ENCODE data around the gene PARD6G. TPM values are rescaled to one million over a fixed set of nuclear protein-coding genes. Genes with fewer than 3 reads are reported as not detected.

The PARD6G gene
- total RNA-seq, 1 experiment from 2014 or later, result 5.4 TPM

GRCh38 chr18:80147037-80147417, 100.3 kb downstream of the PARD6G start:
- intact Hi-C loops (cut with micrococcal nuclease), result loop anchor here (5.0 kb wide), 2 partner anchors 35 to 215 kb away; no protein-coding TSS in a partner anchor
- H3K36me3 ChIP-seq (ENCODE audit: low read depth, low read length), result no peaks in the 10 kb centered on the region
- ChIA-PET CTCF (no interaction called here), POLR2A (ENCODE audit: unreplicated experiment) (interaction anchor here (0.6 kb wide), 1 partner anchor 20 kb away, joined by 24 read pairs; no protein-coding TSS in a partner anchor)
- peak overlapping the region; percentile 90 for H3K4me2 ChIP-seq (ENCODE audit: low read length)
- no peaks in the 10 kb centered on the region for H3K9me2 ChIP-seq (replicated peaks; ENCODE audit: low read length)
- peak overlapping the region; percentile 83 for H3K4me3 ChIP-seq (ENCODE audit: low read length)
- H4K20me1 ChIP-seq (ENCODE audit: low read length), result no peaks in the 10 kb centered on the region
- no peak overlapping the region for H3K27ac ChIP-seq (ENCODE audit: low read length)
- no peaks in the 10 kb centered on the region for H3K9me3 ChIP-seq (ENCODE audit: low read length)
- no peaks in the 10 kb centered on the region for H3K27me3 ChIP-seq (ENCODE audit: low read length)
- peak overlapping the region; percentile 89 for H2AFZ ChIP-seq (ENCODE audit: low read length)
- no peaks in the 10 kb centered on the region for H3K4me1 ChIP-seq (ENCODE audit: insufficient read depth, low read length)
- no peaks in the 10 kb centered on the region for H3K79me2 ChIP-seq (ENCODE audit: low read length)
- BruUV-seq (replicated peaks), result no TSS peak
- ATAC-seq (peak; percentile 39), DNase-seq (no peak)
- TF ChIP-seq EZH2 (IDR thresholded peaks at IDR 0.05; ENCODE audit: low read length, unreplicated experiment) (no peak), EZH2phosphoT487 (IDR thresholded peaks at IDR 0.05; ENCODE audit: borderline replicate concordance, low read length) (no peak), CTCF (conservative IDR thresholded peaks at IDR 0.05; ENCODE audit: low read depth, low read length) (no peak)
- peak overlapping the region; percentile 32; the same call in 1 of the 2 replicates for H3K9ac ChIP-seq (ENCODE audit: low read length)
- no peaks in the 10 kb centered on the region for H3F3A ChIP-seq (ENCODE audit: low read length, unreplicated experiment)

- ChIA-PET POLR2A (ENCODE audit: unreplicated experiment) (no interaction called here), CTCF (no interaction called here)
- H3K27ac ChIP-seq (ENCODE audit: low read length), result no peak overlapping the region
- no peaks in the 10 kb centered on the region for H3K4me1 ChIP-seq (ENCODE audit: insufficient read depth, low read length)
- no peak overlapping the region for H3K9ac ChIP-seq (ENCODE audit: low read length)
- H3K4me3 ChIP-seq (ENCODE audit: low read length), result no peak overlapping the region
- TF ChIP-seq EZH2phosphoT487 (IDR thresholded peaks at IDR 0.05; ENCODE audit: borderline replicate concordance, low read length) (no peak), CTCF (conservative IDR thresholded peaks at IDR 0.05; ENCODE audit: low read depth, low read length) (no peak), EZH2 (IDR thresholded peaks at IDR 0.05; ENCODE audit: low read length, unreplicated experiment) (no peak)
- no peaks in the 10 kb centered on the region for H4K20me1 ChIP-seq (ENCODE audit: low read length)
- no peaks in the 10 kb centered on the region for H3K27me3 ChIP-seq (ENCODE audit: low read length)
- no peaks in the 10 kb centered on the region for H3K9me2 ChIP-seq (replicated peaks; ENCODE audit: low read length)
- H3K79me2 ChIP-seq (ENCODE audit: low read length), result no peaks in the 10 kb centered on the region
- H2AFZ ChIP-seq (ENCODE audit: low read length), result no peak overlapping the region
- ATAC-seq, result no peak
- no peaks in the 10 kb centered on the region for H3F3A ChIP-seq (ENCODE audit: low read length, unreplicated experiment)
- H3K9me3 ChIP-seq (ENCODE audit: low read length), result no peaks in the 10 kb centered on the region
- no peak for DNase-seq
- intact Hi-C loops (cut with micrococcal nuclease), result loop anchor here (2.0 to 5.0 kb wide), 3 partner anchors 33 to 213 kb away; partner anchors contain the start of gene RBFA
- BruUV-seq (replicated peaks), result no TSS peak
- H3K36me3 ChIP-seq (ENCODE audit: low read depth, low read length), result peaks cover 2% of the 10 kb centered on the region; the same call in 1 of the 2 replicates
- H3K4me2 ChIP-seq (ENCODE audit: low read length), result no peak overlapping the region
Measured at GRCh38 chr18:80145196-80145804, 102.0 kb downstream of the PARD6G start.

- peak; percentile 37 for DNase-seq
- Histone ChIP-seq H3K4me1 (ENCODE audit: insufficient read depth, low read length) (no peaks in the 10 kb centered on the region), H3K79me2 (ENCODE audit: low read length) (no peaks in the 10 kb centered on the region), H3K4me3 (ENCODE audit: low read length) (no peak overlapping the region), H3K36me3 (ENCODE audit: low read depth, low read length) (peaks cover 14% of the 10 kb centered on the region; the same call in 1 of the 2 replicates), H2AFZ (ENCODE audit: low read length) (no peak overlapping the region), H3F3A (ENCODE audit: low read length, unreplicated experiment) (no peaks in the 10 kb centered on the region), H3K9me2 (replicated peaks; ENCODE audit: low read length) (no peaks in the 10 kb centered on the region), H3K9me3 (ENCODE audit: low read length) (no peaks in the 10 kb centered on the region), H3K9ac (ENCODE audit: low read length) (no peak overlapping the region), H4K20me1 (ENCODE audit: low read length) (no peaks in the 10 kb centered on the region), H3K27me3 (ENCODE audit: low read length) (no peaks in the 10 kb centered on the region), H3K27ac (ENCODE audit: low read length) (no peak overlapping the region), H3K4me2 (ENCODE audit: low read length) (no peak overlapping the region)
- no TSS peak for BruUV-seq (replicated peaks)
- intact Hi-C loops (cut with micrococcal nuclease), result loop anchor here (2.0 kb wide), 1 partner anchor 109 kb away; the partner anchor contains the start of gene RBFA
- TF ChIP-seq EZH2 (IDR thresholded peaks at IDR 0.05; ENCODE audit: low read length, unreplicated experiment), result no peak
- TF ChIP-seq EZH2phosphoT487 (IDR thresholded peaks at IDR 0.05; ENCODE audit: borderline replicate concordance, low read length), result no peak
- TF ChIP-seq CTCF (conservative IDR thresholded peaks at IDR 0.05; ENCODE audit: low read depth, low read length), result no peak
- ChIA-PET CTCF (interaction anchor here (0.7 kb wide), 1 partner anchor 9 kb away, joined by 3 read pairs; no protein-coding TSS in a partner anchor), POLR2A (ENCODE audit: unreplicated experiment) (no interaction called here)
- no peak for ATAC-seq
Measured at GRCh38 chr18:80143881-80144280, 103.4 kb downstream of the PARD6G start.

Data from PC-3 (cell line).